Naive B cell (primary cell): ENCODE measurements around the gene NDST1. TPM values are rescaled to one million over a fixed set of nuclear protein-coding genes. Genes with fewer than 3 reads are reported as not detected.

ENCODE experiments used
- ATAC-seq, 2 donors: fragments of 150-1000 bp; cut with Tn5 transposase; 2 replicates each; pipeline ENCODE4 v1.10.0; 2021; ENCODE audit warnings: low read depth in 2 of 2, mild to moderate bottlenecking in 2 of 2, moderate library complexity in 2 of 2
- DNase-seq: peaks from one replicate; pipeline ENCODE4 v3.0.0; 2022
- H3K27ac Mint-ChIP-seq, 6 donors: one replicate each; pipeline ENCODE4 v1.8.0; 2020 to 2022; ENCODE audit warnings: mild to moderate bottlenecking in 6 of 6, mixed read lengths in 6 of 6, moderate library complexity in 5 of 6, inconsistent platforms in 2 of 6
- H3K27me3 Mint-ChIP-seq, 3 donors: one replicate each; pipeline ENCODE4 v1.8.0; 2021 to 2022; ENCODE audit warnings: mixed read lengths in 3 of 3, mild to moderate bottlenecking in 1 of 3
- H3K36me3 Mint-ChIP-seq, 2 donors: one replicate each; pipeline ENCODE4 v1.8.0; 2020 to 2022; ENCODE audit warnings: mixed read lengths in 2 of 2, inconsistent platforms in 1 of 2, mild to moderate bottlenecking in 1 of 2
- H3K4me1 Mint-ChIP-seq, 3 donors: one replicate each; pipeline ENCODE4 v1.8.0; 2020 to 2022; ENCODE audit warnings: mixed read lengths in 3 of 3, inconsistent platforms in 1 of 3, mild to moderate bottlenecking in 1 of 3, moderate library complexity in 1 of 3
- H3K4me3 Mint-ChIP-seq, 8 donors: one replicate each; pipeline ENCODE4 v1.8.0; 2020 to 2022; ENCODE audit warnings: mild to moderate bottlenecking in 8 of 8, mixed read lengths in 8 of 8, moderate library complexity in 8 of 8, inconsistent platforms in 2 of 8
- H3K9me3 Mint-ChIP-seq, 7 donors: one replicate each; pipeline ENCODE4 v1.8.0; 2020 to 2022; ENCODE audit warnings: mixed read lengths in 7 of 7, mild to moderate bottlenecking in 5 of 7, inconsistent platforms in 2 of 7, moderate library complexity in 1 of 7
- polyA plus RNA-seq, 6 donors: library from polyadenylated mRNA; unstranded; fragments of 300-500 nt; fragmentation: Illumina TruSeq; gene quantifications; one replicate each; pipeline ENCODE4 v1.2.3, GENCODE V29; 2021; ENCODE audit warnings: low read depth in 6 of 6

The NDST1 gene
- polyA plus RNA-seq, 6 donors from 2014 or later, result 0.38 to 1.8 (median 0.73) TPM

DNA sequence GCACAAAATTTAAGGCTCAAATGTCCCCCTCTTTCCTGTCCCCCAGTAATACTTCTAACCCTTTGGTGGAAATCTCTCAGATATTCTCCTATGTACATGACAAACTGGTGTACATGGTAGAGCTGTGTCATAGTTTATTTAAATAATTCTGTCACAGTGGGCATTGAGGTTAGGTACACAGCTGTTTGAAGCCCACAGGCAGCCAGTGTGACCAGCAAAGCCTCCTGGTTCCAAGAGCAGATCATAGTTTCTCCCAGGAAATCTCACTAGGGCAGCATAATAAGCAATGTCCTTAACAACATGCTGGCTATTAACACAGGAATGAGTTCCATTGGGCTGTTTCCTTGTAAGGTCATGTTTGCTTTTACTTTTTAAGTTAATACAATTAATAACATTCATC is 63.9 kb downstream of the NDST1 start:
- Mint-ChIP-seq H3K9me3 (no peaks in the 10 kb centered on the region), H3K4me3 (no peak overlapping the region), H3K27ac (no peak overlapping the region)

DNA sequence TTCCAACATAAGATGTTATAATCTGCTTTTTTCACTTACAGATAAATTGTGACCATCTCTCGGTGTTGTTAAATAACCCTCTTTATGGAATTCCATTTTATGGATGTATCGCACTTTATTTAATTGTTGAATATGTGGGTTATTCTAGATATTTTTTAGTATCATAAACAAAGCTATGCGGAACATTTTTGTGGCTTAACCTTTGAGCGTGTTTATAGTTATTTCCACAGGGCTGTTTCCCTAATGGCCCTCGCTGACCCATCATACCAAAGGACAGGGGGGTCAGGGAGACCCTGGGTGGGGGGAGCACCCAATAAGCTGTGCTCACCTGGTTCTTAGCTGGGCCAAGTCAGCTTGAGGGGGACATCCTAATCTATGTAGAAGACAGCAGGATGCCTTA is 65.3 kb downstream of the NDST1 start:
- no peak overlapping the region for H3K27ac Mint-ChIP-seq
- H3K4me1 Mint-ChIP-seq, result peaks cover 0 to 4% (median 0%) of the 10 kb centered on the region in 3 donors
- H3K36me3 Mint-ChIP-seq, result no peaks in the 10 kb centered on the region
- H3K27me3 Mint-ChIP-seq, result no peaks in the 10 kb centered on the region
- DNase-seq (no peak), ATAC-seq (no peak)
- H3K4me3 Mint-ChIP-seq, result no peak overlapping the region
- H3K9me3 Mint-ChIP-seq, result peaks cover 0 to 4% (median 0%) of the 10 kb centered on the region in 7 donors

More for the DNA sequence above, 63.9 kb downstream of the NDST1 start:
- no peaks in the 10 kb centered on the region for H3K36me3 Mint-ChIP-seq
- peaks cover 0 to 4% (median 0%) of the 10 kb centered on the region in 3 donors for H3K4me1 Mint-ChIP-seq
- H3K27me3 Mint-ChIP-seq, result no peaks in the 10 kb centered on the region
- no peak for ATAC-seq
- DNase-seq, result no peak

DNA sequence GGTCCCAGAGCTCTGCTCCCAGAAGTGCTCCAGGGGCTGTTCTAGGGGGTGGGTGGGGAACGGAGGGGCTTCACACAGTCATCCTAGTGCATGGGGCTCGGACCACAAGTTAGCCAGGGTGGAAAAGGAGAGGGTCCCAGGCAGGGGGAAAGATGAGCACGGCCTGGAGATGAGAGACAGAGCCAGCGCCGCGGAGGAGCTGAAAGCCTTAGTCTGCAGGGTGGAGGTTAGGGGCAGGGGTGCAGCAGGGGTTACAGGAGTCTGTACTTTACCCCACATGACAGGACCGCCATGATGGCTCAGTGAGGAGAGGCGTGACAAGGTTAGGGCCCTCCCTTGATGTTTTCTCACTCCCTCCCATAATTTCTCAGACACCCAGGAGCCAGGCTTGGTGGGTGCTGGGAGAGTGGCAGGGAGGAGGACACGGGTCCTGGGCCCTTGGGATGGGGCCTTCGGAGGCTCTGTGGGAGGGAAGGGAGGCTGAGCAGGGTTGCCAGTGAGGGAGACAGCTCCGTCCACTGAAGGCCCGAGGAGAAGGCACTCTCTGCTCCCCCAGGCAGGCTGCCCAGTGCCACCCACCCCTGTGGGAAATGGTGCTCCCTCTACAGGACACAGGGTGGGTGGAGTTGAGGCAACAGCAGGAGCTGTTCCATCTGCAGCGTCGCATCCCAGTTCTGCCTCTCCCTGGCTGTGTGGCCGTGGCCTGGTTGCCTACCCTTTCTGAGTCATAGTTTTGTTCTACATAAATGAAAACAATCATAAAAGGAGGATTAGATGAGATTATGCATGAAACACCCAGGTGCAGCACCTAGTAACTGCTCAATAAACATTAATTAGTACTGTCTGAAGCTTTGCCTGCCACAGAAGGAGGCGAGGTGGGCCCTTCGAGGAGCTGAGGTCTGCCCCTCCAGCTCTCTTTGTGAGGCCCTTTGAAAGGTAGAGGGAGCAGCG is 66.2 kb downstream of the NDST1 start:
- H3K9me3 Mint-ChIP-seq, result peaks cover 0 to 4% (median 0%) of the 10 kb centered on the region in 7 donors
- no peak for ATAC-seq
- H3K4me1 Mint-ChIP-seq, result peaks cover 0 to 4% (median 0%) of the 10 kb centered on the region in 3 donors
- no peak overlapping the region for H3K4me3 Mint-ChIP-seq
- no peak for DNase-seq
- H3K27me3 Mint-ChIP-seq, result no peaks in the 10 kb centered on the region
- peak overlapping the region in 2 of 6 donors; percentile 23 to 43 for H3K27ac Mint-ChIP-seq
- H3K36me3 Mint-ChIP-seq, result no peaks in the 10 kb centered on the region

DNA sequence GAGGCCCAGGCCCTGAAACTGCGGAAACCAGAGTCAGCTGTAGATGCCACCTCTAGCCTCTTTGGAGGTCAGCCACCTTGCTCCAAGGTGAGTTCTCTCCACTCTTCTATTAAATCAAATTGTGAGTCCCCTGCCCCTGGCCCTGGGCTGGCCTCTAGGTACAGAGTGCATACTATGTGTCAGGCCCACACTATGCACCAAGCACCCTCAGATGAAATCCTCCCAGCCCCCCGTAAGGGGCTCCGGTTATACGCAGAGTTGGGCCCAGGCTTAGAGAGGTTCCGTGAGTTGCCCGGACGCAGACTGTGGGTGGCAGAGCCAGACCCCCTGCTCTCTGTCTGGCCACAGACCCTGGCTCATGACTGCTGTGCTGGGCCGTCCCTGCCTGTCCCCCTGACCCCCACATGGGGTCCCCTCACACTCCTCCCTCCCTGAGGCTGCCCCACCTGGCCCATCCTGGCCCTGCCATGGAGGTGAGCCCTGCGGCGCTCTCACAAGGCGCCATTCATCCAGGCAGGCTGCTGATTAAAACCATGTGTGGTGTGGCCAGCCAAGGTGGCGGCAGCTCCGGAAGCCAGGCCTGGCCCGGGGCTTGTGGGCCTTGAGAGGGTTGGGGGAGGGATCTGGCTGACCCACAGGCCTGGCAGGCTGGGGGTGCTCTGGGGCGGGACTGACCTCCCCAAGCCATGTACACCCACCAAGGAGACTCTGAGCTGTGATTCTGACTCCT is 67.1 kb downstream of the NDST1 start:
- peaks cover 0 to 4% (median 0%) of the 10 kb centered on the region in 7 donors for H3K9me3 Mint-ChIP-seq
- no peaks in the 10 kb centered on the region for H3K36me3 Mint-ChIP-seq
- no peak overlapping the region for H3K27ac Mint-ChIP-seq
- no peaks in the 10 kb centered on the region for H3K27me3 Mint-ChIP-seq
- ATAC-seq (no peak), DNase-seq (no peak)
- H3K4me1 Mint-ChIP-seq, result peaks cover 0 to 4% (median 0%) of the 10 kb centered on the region in 3 donors
- H3K4me3 Mint-ChIP-seq, result peak overlapping the region in 1 of 8 donors; percentile 42

DNA sequence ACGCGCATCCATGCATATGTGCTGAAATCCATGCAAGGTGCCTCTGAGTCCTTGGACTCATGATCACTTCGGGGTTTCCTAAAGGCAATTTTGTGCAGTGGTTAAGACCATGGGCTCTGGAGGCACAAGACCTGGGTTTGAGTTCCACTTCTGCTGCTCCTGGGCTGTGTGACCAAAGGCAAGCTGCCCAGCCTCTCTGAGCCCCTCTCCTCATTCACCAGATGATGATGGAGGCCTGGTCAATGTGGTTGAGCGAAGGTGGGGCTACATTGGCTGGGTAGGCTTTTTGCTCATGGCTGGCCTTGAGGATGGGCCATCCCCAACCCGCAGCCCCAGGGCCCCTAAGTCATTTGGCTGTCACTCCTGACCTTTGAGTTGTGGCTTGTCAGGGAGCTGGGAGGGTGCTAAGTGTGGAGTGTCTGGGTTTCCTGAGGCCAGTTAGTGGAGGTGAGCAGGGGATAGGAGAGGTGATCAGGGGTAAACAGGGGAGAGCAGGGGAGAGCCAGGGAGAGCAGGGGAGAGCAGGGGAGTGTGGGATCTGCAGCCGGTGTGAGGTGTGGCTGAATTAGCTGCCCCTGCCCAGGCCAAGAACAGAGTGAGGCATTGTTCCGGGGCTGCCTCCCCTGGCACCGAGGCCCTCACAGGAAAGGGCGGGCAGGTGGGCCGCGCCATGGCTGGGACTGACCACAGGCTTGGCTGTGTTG is 68.0 kb downstream of the NDST1 start:
- Mint-ChIP-seq H3K27ac (no peak overlapping the region), H3K4me3 (no peak overlapping the region)
- no peak for ATAC-seq

DNA sequence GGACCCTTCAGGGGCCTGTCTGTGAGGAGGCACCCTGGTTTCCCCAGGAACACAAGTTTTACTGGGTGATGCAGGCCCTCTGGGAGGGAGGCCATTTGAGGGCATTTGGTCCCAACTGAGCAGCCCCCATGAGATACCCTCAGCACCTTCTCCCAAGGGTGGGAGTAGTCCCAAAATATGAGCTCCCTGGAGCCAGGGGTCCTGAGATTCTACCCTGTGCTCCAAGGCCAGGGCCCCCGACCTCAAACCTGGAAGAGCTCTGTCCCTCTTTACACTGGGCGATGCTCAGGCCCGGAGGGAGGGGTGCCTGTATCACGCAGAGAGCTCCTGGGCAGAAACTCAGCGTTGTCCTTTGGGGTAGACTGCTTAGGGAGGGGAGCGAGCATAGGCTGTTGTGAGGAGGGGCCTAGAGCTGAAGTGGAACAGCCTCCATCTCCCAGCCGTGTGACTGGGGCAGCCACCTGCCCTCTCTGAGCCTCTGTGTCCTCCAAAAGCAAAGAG is 68.6 kb downstream of the NDST1 start:
- Mint-ChIP-seq H3K27me3 (peaks cover under 1 to 9% (median 1%) of the 10 kb centered on the region in 3 donors), H3K9me3 (peaks cover 0 to 4% (median 0%) of the 10 kb centered on the region in 7 donors), H3K36me3 (no peaks in the 10 kb centered on the region), H3K27ac (peak overlapping the region in 1 of 6 donors; percentile 6), H3K4me1 (peaks cover 0 to 4% (median 0%) of the 10 kb centered on the region in 3 donors), H3K4me3 (no peak overlapping the region)
- ATAC-seq (no peak), DNase-seq (no peak)

More for the DNA sequence above, 68.0 kb downstream of the NDST1 start:
- peaks cover 0 to 4% (median 0%) of the 10 kb centered on the region in 7 donors for H3K9me3 Mint-ChIP-seq
- no peak for DNase-seq
- H3K4me1 Mint-ChIP-seq, result peaks cover 0 to 4% (median 0%) of the 10 kb centered on the region in 3 donors
- peaks cover 0 to 7% (median 0%) of the 10 kb centered on the region in 3 donors for H3K27me3 Mint-ChIP-seq
- H3K36me3 Mint-ChIP-seq, result no peaks in the 10 kb centered on the region

DNA sequence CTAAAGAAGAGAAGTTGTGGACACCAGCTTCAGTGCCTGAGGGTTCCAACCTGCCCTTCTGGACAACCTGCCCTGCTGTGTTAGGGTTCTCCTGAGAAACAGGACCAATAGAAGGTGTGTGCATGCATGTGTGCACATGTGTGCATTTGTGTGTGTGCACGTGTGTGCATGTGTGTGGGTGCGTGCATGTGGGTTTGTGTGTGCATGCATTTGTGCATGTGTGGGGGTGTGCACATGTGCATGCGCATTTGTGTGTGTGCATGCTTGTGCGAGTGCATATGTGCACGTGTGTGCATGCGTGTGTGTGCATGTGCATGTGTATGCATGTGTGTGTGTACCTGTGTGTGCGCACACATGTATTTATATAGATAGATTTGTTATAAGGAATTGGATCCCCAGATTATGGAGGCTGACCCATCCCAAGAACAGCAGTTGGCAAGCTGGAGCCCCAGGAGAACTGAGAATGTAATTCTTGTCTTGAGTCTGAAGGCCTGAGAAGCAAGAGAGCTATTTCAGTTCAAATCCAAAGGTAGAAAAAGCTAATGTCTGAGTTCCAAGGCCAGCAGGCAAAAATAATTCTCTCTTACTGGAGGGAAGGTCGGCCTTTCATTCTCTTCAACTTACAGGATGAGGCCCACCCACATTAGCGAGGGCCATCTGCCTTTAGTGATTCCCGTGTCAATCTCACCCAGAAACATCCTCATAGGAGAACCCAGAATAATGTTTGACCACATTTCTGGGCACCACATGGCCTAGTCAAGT is 69.6 kb downstream of the NDST1 start:
- H3K4me1 Mint-ChIP-seq, result peaks cover 0 to 6% (median 0%) of the 10 kb centered on the region in 3 donors
- no peak for ATAC-seq
- H3K27ac Mint-ChIP-seq, result no peak overlapping the region

DNA sequence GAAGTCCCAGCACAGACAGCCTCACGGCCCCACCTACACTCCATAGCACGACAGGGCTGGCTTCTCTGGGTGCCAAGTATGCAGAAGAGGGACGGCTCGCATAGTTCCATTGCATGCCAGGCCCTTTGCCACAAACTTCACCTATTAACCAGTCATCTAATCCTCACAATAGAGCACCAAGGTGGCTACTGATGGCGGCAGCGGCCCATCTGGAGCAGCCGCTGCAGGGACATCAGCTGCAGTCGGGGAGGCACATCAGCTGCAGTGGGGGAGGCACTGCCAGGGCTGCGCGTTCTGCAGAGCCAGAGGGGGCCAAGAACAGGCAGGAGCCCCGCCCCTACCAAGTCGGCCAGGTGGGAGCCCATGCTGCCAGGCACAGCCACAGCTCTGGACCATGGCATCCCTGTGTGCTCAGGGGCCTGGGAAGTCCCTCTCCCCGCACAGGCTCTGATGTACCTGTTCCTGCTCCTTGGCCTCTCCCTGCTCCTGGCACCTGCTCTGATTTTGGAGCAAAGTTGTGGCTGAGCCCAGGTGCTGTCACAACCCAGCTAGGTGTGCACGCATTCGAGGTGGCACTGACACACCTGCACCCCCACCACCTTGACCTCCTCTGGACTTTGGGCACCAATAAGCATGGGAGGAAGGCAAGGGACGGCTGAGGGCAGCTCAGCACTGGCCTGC is 71.0 kb downstream of the NDST1 start:
- Mint-ChIP-seq H3K27me3 (peaks cover 7 to 17% (median 14%) of the 10 kb centered on the region in 3 donors), H3K36me3 (no peaks in the 10 kb centered on the region)
- DNase-seq, result no peak

More for the DNA sequence above, 69.6 kb downstream of the NDST1 start:
- DNase-seq, result no peak
- Mint-ChIP-seq H3K36me3 (no peaks in the 10 kb centered on the region), H3K4me3 (no peak overlapping the region), H3K9me3 (peaks cover 0 to 4% (median 0%) of the 10 kb centered on the region in 7 donors), H3K27me3 (peaks cover 7 to 17% (median 9%) of the 10 kb centered on the region in 3 donors)

DNA sequence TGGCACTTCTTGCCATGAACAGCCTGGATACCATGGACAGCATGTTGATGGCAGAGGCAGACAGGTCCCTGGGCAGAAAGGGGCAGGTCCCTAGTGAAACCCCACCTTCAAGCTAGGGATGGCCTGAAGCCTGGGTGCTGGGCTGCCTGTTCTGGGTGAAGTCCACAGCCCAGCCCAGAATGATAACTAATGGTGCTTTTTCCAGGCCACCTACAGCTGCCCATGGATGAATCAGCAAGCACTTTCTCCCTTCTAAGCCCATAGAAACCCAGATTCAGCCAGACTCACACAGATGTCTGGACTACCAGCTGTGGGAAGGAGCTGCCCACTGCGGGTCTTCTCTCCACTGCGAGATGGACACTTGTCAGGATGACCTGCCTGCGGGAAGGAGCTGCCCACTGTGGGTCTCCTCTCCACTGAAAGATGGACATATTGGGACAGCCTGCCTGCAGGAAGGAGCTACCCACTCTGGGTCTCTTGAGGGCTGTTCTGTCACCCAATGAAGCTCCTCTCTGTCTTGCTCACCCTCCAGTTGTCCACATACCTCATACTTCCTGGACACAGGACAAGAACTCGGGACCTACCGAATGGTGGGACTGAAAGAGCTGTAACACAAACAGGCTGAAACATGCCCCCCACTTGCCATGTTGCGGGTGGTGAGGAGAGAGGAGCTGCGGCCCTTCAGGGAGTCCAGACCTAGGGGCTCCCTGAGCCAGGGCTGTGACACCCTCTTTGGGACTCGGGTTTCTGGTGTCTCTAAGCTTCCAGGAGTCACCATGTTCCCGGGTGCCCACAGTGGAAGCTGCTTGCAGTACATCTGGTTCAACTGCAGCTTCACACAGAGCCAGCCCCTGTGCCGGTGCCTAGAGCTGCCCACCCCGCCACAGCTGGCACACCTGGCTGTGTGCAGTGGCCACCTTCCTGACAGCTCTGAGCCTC is 71.8 kb downstream of the NDST1 start:
- Mint-ChIP-seq H3K36me3 (no peaks in the 10 kb centered on the region), H3K27me3 (peaks cover 7 to 17% (median 14%) of the 10 kb centered on the region in 3 donors), H3K4me3 (no peak overlapping the region), H3K27ac (no peak overlapping the region), H3K9me3 (peaks cover 0 to 4% (median 0%) of the 10 kb centered on the region in 7 donors), H3K4me1 (peaks cover 0 to 6% (median 0%) of the 10 kb centered on the region in 3 donors)
- ATAC-seq, result no peak
- no peak for DNase-seq

More for the DNA sequence above, 71.0 kb downstream of the NDST1 start:
- no peak overlapping the region for H3K4me3 Mint-ChIP-seq
- H3K4me1 Mint-ChIP-seq, result peaks cover 0 to 6% (median 0%) of the 10 kb centered on the region in 3 donors
- H3K9me3 Mint-ChIP-seq, result peaks cover 0 to 4% (median 0%) of the 10 kb centered on the region in 7 donors
- no peak for ATAC-seq
- H3K27ac Mint-ChIP-seq, result no peak overlapping the region

DNA sequence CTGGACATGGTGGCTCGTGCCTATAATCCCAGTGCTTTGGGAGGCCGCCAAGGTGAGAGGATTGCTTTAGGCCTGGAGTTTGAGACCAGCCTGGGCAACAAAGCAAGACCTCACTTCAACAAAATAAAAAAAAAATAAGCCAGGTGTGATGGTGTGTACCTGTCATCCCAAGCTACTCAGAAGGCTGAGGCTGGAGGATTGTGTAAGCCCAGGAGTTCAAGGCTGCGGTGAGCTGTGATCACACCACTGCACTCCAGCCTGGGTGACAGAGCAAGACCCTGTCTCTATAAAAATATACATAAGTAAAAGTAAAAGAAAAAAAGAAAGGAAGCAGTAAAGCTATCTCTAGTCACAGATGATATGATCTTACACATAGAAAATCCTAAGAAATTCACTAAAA is 73.0 kb downstream of the NDST1 start:
- peaks cover 0 to 5% (median 0%) of the 10 kb centered on the region in 3 donors for H3K4me1 Mint-ChIP-seq
- peaks cover 7 to 17% (median 14%) of the 10 kb centered on the region in 3 donors for H3K27me3 Mint-ChIP-seq
- ATAC-seq (no peak), DNase-seq (no peak)
- no peaks in the 10 kb centered on the region for H3K36me3 Mint-ChIP-seq
- no peak overlapping the region for H3K4me3 Mint-ChIP-seq
- no peak overlapping the region for H3K27ac Mint-ChIP-seq
- H3K9me3 Mint-ChIP-seq, result peaks cover 0 to 4% (median 0%) of the 10 kb centered on the region in 7 donors
